GM12864 (cell line): ENCODE measurements around the gene HAS3.

Source experiments
- DNase-seq: peaks from one replicate; pipeline ENCODE4 v3.0.0-alpha.2; 2011; ENCODE audit warnings: low read depth
- H3K4me3 ChIP-seq: 2 replicates; pipeline ENCODE4 v1.5.1; 2011; ENCODE audit warnings: mild to moderate bottlenecking, low read depth, low read length, control low read depth
- TF ChIP-seq, protein P1 (sequence below): IDR thresholded peaks from 2 replicates; pipeline ENCODE4 v1.5.1; 2011; ENCODE audit warnings: low read depth, mild to moderate bottlenecking, moderate library complexity, low read length, control low read depth, inconsistent platforms; ENCODE audit errors: missing control alignments

Gene HAS3

GRCh38 chr16:69089091-69089910 is 16.2 kb upstream of the HAS3 start:
- peak; percentile 26 for DNase-seq
- no peak overlapping the region for H3K4me3 ChIP-seq
- TF ChIP-seq, protein P1, sequence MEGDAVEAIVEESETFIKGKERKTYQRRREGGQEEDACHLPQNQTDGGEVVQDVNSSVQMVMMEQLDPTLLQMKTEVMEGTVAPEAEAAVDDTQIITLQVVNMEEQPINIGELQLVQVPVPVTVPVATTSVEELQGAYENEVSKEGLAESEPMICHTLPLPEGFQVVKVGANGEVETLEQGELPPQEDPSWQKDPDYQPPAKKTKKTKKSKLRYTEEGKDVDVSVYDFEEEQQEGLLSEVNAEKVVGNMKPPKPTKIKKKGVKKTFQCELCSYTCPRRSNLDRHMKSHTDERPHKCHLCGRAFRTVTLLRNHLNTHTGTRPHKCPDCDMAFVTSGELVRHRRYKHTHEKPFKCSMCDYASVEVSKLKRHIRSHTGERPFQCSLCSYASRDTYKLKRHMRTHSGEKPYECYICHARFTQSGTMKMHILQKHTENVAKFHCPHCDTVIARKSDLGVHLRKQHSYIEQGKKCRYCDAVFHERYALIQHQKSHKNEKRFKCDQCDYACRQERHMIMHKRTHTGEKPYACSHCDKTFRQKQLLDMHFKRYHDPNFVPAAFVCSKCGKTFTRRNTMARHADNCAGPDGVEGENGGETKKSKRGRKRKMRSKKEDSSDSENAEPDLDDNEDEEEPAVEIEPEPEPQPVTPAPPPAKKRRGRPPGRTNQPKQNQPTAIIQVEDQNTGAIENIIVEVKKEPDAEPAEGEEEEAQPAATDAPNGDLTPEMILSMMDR: no peak

DNA sequence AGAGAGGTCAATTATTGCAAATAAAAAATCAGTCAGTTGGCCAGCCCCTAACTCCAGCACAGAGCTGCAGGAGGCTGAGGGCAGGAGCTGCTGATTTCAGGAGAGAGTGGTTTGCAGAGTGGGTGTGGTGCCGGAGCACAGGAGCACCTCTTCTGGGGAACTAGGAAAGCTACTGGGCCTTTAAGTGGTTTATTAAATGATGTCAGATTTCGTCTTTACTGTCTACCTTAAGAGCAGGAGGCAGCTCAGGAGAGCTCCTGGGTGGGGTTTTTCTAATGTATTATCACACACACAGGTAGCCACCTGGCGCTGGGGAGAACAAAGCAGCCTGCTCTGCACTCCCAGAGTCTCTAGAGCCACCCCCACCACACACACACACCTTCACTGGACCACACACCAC is 11.5 kb upstream of the HAS3 start:
- no peak overlapping the region for H3K4me3 ChIP-seq
- TF ChIP-seq, protein P1: no peak
- DNase-seq: no peak

GRCh38 chr16:69094501-69094900 is 11.0 kb upstream of the HAS3 start:
- H3K4me3 ChIP-seq: no peak overlapping the region
- no peak for DNase-seq
- TF ChIP-seq, protein P1: no peak

- no peak for DNase-seq
- TF ChIP-seq, protein P1: no peak
These were observed 10.3 kb upstream of the HAS3 start for GRCh38 chr16:69095193-69095592.

GRCh38 chr16:69100071-69100691 is 5.3 kb upstream of the HAS3 start:
- TF ChIP-seq, protein P1: no peak
- DNase-seq: no peak

More at GRCh38 chr16:69095193-69095592, 10.3 kb upstream of the HAS3 start:
- no peak overlapping the region for H3K4me3 ChIP-seq

GRCh38 chr16:69106491-69107315 is 1.2 kb downstream of the HAS3 start:
- DNase-seq: no peak
- TF ChIP-seq, protein P1: no peak
- H3K4me3 ChIP-seq: peak overlapping the region; percentile 33

More at GRCh38 chr16:69100071-69100691, 5.3 kb upstream of the HAS3 start:
- H3K4me3 ChIP-seq: no peak overlapping the region
